ENCODE measurements around the gene LCLAT1. TPM values are rescaled to one million over a fixed set of nuclear protein-coding genes. Genes with fewer than 3 reads are reported as not detected.

The LCLAT1 gene
- polyA plus RNA-seq, 1 of the 3 experiments (the other 2 are of a cell fraction) = 6.9 TPM

DNA sequence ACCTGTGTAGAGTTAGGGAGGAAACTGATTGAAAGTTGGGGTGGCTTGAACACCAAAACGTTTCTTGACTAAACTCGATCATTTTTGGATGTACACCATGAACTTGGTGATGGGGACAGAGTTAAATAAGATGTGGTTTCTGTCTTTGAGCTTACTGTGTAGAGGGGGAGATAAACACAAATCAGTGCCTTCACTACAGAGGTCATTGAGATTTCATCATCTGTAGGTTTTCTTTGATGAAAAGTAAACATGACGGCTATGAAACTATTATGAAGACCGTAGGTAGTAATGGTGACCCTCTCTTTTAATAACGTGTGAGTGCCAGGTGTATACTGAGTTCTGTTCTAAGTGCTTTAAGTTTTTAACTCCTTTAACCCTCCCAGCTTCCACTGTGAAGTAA lies 6.5 kb downstream of the LCLAT1 start:
- H3K9me2 ChIP-seq = no peaks in the 10 kb centered on the region
- H4K20me1 ChIP-seq (ENCODE audit: insufficient read depth) = no peaks in the 10 kb centered on the region
- DNase-seq = no peak
- no peak overlapping the region for H3K4me2 ChIP-seq
- 88% methylated on average over 5 of the region's 5 CpGs for WGBS (ENCODE audit: low lambda C conversion rate)
- H3K9me3 ChIP-seq = no peaks in the 10 kb centered on the region
- no peak overlapping the region for H2AFZ ChIP-seq (ENCODE audit: low read depth)
- H3K79me2 ChIP-seq (ENCODE audit: insufficient read depth) = peaks cover 72% of the 10 kb centered on the region
- no peaks in the 10 kb centered on the region for H3K27me3 ChIP-seq (ENCODE audit: insufficient read depth)
- H3F3A ChIP-seq (replicated peaks; ENCODE audit: insufficient read depth) = no peaks in the 10 kb centered on the region
- POLR2A ChIA-PET = interaction anchor here (1.5 kb wide), 1 partner anchor 25 kb away, joined by 3 read pairs; no protein-coding TSS in a partner anchor
- H3K36me3 ChIP-seq (replicated peaks in 1 of 2; ENCODE audit: control insufficient read depth in 1 of 2, insufficient read depth in 2 of 2, low read length in 1 of 2) = peaks cover 3% of the 10 kb centered on the region in 2 experiments
- H3K4me1 ChIP-seq (ENCODE audit: control insufficient read depth in 1 of 2, insufficient read depth in 2 of 2, low read depth in 1 of 2, low read length in 1 of 2) = peaks cover 0 to 11% of the 10 kb centered on the region in 2 experiments; a peak in 2 of 4 replicates
- CTCF ChIA-PET = interaction anchor here (0.6 to 1.5 kb wide), 3 partner anchors 245 to 771 kb away, joined by 3 to 6 read pairs (median 5); no protein-coding TSS in a partner anchor
- no peak overlapping the region for H3K4me3 ChIP-seq (ENCODE audit: low read depth in 2 of 2, low read length in 1 of 2)
- no peak overlapping the region for H3K9ac ChIP-seq
- H3K27ac ChIP-seq (ENCODE audit: low read depth in 2 of 2, low read length in 1 of 2) = no peak overlapping the region
- no peak for TF ChIP-seq NFIC (IDR thresholded peaks at IDR 0.05; ENCODE audit: borderline replicate concordance)
- no peak for TF ChIP-seq MAX (IDR thresholded peaks at IDR 0.05; ENCODE audit: low read depth)
- TF ChIP-seq TAF1 (IDR thresholded peaks at IDR 0.05; ENCODE audit: borderline replicate concordance, low read depth, low read length) = no peak
- no peak for TF ChIP-seq SIN3A (IDR thresholded peaks at IDR 0.05; ENCODE audit: borderline replicate concordance, low read depth, low read length)
- no peak for TF ChIP-seq TEAD4 (IDR thresholded peaks at IDR 0.05; ENCODE audit: borderline replicate concordance, insufficient read depth)
- no peak for TF ChIP-seq IRF3 (IDR thresholded peaks at IDR 0.05; ENCODE audit: low read depth, low read length)
- no peak for TF ChIP-seq FOSL2 (IDR thresholded peaks at IDR 0.05; ENCODE audit: borderline replicate concordance, low read depth)
- no peak for TF ChIP-seq FOXJ3 (CRISPR knock-in tag; IDR thresholded peaks at IDR 0.05)
- TF ChIP-seq RCOR1 (IDR thresholded peaks at IDR 0.05; ENCODE audit: low read length) = no peak
- TF ChIP-seq, protein P1, sequence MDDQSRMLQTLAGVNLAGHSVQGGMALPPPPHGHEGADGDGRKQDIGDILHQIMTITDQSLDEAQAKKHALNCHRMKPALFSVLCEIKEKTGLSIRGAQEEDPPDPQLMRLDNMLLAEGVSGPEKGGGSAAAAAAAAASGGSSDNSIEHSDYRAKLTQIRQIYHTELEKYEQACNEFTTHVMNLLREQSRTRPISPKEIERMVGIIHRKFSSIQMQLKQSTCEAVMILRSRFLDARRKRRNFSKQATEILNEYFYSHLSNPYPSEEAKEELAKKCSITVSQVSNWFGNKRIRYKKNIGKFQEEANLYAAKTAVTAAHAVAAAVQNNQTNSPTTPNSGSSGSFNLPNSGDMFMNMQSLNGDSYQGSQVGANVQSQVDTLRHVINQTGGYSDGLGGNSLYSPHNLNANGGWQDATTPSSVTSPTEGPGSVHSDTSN (IDR thresholded peaks at IDR 0.05) = no peak
- TF ChIP-seq ELF1 (IDR thresholded peaks at IDR 0.05) = no peak
- no peak for TF ChIP-seq FOXM1 (IDR thresholded peaks at IDR 0.05; ENCODE audit: low read depth)

GRCh38 chr2:30454571-30454970 lies 7.5 kb downstream of the LCLAT1 start:
- no peaks in the 10 kb centered on the region for H4K20me1 ChIP-seq (ENCODE audit: insufficient read depth)
- WGBS (ENCODE audit: low lambda C conversion rate) = 88% methylated on average over 6 of the region's 6 CpGs
- peaks cover 0 to 15% of the 10 kb centered on the region in 2 experiments; a peak in 2 of 4 replicates for H3K4me1 ChIP-seq (ENCODE audit: control insufficient read depth in 1 of 2, insufficient read depth in 2 of 2, low read depth in 1 of 2, low read length in 1 of 2)
- H3K9ac ChIP-seq = no peak overlapping the region
- POLR2A ChIA-PET = no interaction called here
- no peak for DNase-seq
- TF ChIP-seq IRF3 (IDR thresholded peaks at IDR 0.05; ENCODE audit: low read depth, low read length) = no peak
- TF ChIP-seq SMC3 (IDR thresholded peaks at IDR 0.05; ENCODE audit: low read depth, low read length) = no peak
- no peak overlapping the region for H2AFZ ChIP-seq (ENCODE audit: low read depth)
- H3K36me3 ChIP-seq (replicated peaks in 1 of 2; ENCODE audit: control insufficient read depth in 1 of 2, insufficient read depth in 2 of 2, low read length in 1 of 2) = peaks cover under 1 to 3% of the 10 kb centered on the region in 2 experiments
- H3K27me3 ChIP-seq (ENCODE audit: insufficient read depth) = no peaks in the 10 kb centered on the region
- H3F3A ChIP-seq (replicated peaks; ENCODE audit: insufficient read depth) = no peaks in the 10 kb centered on the region
- H3K9me2 ChIP-seq = no peaks in the 10 kb centered on the region
- CTCF ChIA-PET = interaction anchor here (0.7 to 1.1 kb wide), 3 partner anchors 9 to 252 kb away, joined by 3 to 4 read pairs (median 3); no protein-coding TSS in a partner anchor
- H3K79me2 ChIP-seq (ENCODE audit: insufficient read depth) = peaks cover 61% of the 10 kb centered on the region
- no peak overlapping the region for H3K4me2 ChIP-seq
- no peaks in the 10 kb centered on the region for H3K9me3 ChIP-seq
- no peak overlapping the region for H3K4me3 ChIP-seq (ENCODE audit: low read depth in 2 of 2, low read length in 1 of 2)
- no peak overlapping the region for H3K27ac ChIP-seq (ENCODE audit: low read depth in 2 of 2, low read length in 1 of 2)
